Activated CD8-positive, alpha-beta memory T cell treated with anti-CD3 and anti-CD28 coated beads for 48 hours (primary cell): ENCODE results near the gene TEX53.

Source experiments
- DNase-seq, 3 experiments: peaks; one replicate each; pipeline ENCODE4 v3.0.0-alpha.2; 2020; ENCODE audit warnings: low read depth in 2 of 3, low spot score in 2 of 3

TEX53 gene

GRCh38 chr9:114607671-114608524 is 49.7 kb downstream of the TEX53 start:
- DNase-seq, result no peak

GRCh38 chr9:114606597-114607207 is 50.9 kb downstream of the TEX53 start:
- DNase-seq, result no peak
